Vagina (tissue), 2 donors: ENCODE data around the gene OR4S2.

Experiments
- CTCF ChIP-seq, 3 experiments: fragments of 450-650 bp in 2 of 3; fragments of 200-600 bp in 1 of 3; sonication (generic) in 1 of 3; IDR thresholded peaks; one replicate each; pipeline ENCODE4 v1.5.1; 2017 to 2019; ENCODE audit warnings: antibody characterized with exemption in 3 of 3, mild to moderate bottlenecking in 2 of 3, moderate library complexity in 2 of 3
- POLR2A ChIP-seq, 2 donors: fragments of 450-650 bp; IDR thresholded peaks; one replicate each; pipeline ENCODE4 v1.6.1; 2017; ENCODE audit warnings: antibody characterized with exemption in 2 of 2, mild to moderate bottlenecking in 2 of 2, moderate library complexity in 2 of 2

- TF ChIP-seq CTCF (IDR thresholded peaks at IDR 0.05) (no peak), POLR2A (IDR thresholded peaks at IDR 0.05) (no peak)
Observed at GRCh38 chr11:55673860-55674259, 25.7 kb downstream of the OR4S2 start.
